ENCODE results near the gene GALT. TPM values are rescaled to one million over a fixed set of nuclear protein-coding genes. Genes with fewer than 3 reads are reported as not detected.

Gene GALT
- total RNA-seq, 1 donor from 2014 or later = 72.0 TPM

DNA sequence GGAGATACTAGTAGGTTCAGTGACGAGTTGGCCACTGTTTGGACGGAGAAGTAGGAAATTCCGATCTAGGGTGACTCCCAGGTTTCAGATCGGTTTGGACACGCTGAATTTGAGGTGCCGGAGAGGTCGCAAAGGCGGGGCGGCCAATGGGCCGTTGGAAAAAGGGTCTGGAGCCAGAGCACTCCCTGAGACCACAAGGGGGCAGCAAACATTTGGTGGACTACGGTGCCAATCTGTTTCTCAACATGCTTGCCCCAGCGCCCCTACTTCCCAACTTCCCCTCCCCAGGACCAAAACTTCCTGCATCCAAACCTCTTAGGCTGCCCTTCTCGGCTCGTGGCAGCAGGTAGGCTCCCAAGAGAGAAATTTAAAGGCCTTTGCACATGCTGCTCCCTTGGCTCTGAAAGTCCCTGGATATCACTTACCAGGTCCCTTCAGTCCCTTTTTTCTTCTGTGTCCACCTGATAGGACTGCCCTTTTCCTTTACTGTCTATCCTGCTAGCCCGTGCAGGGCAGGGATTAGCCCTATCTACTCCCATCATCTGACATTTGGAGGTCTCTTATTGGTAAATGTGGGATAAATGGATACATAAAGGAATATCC lies 33.6 kb upstream of the GALT start:
- H3K27ac Mint-ChIP-seq = peak overlapping the region; percentile 81
- H3K27me3 Mint-ChIP-seq (ENCODE audit: insufficient read depth) = no peaks in the 10 kb centered on the region
- H3K4me1 Mint-ChIP-seq (ENCODE audit: low read depth) = peaks cover 24% of the 10 kb centered on the region
- peaks cover 17% of the 10 kb centered on the region for H3K36me3 Mint-ChIP-seq (ENCODE audit: low read depth)
- peak; percentile 55 for DNase-seq (ENCODE audit: low spot score)
- intact Hi-C loops (cut with micrococcal nuclease) = loop anchor here (1.0 to 5.0 kb wide), 9 partner anchors 7 to 564 kb away; partner anchors contain the start of genes ARID3C, DCTN3, DNAI1 and FAM219A
- no peaks in the 10 kb centered on the region for H3K9me3 Mint-ChIP-seq
- H3K4me3 Mint-ChIP-seq = peak overlapping the region; percentile 95

DNA sequence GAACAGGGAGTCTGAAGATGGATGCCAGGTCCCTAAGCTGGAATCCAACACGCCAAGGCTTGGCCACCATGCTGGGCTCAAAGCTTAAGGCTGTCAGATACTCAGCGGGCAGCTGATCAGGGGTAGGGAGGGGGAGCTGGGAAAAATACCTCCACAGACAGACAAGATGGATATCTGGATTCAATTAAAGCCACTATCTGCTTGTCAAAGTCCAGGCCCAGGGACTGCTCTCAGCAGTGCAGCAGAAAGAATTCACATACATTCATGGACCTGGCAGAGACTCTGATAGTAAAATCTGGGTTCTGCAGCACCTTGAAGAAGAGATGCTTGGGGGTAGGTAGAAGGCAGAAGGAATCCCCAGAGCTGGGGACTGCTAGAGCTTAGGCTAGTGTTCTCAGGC lies 31.3 kb upstream of the GALT start:
- H3K4me3 Mint-ChIP-seq = no peak overlapping the region
- H3K4me1 Mint-ChIP-seq (ENCODE audit: low read depth) = peaks cover 41% of the 10 kb centered on the region
- H3K27me3 Mint-ChIP-seq (ENCODE audit: insufficient read depth) = no peaks in the 10 kb centered on the region
- H3K9me3 Mint-ChIP-seq = no peaks in the 10 kb centered on the region
- intact Hi-C loops (cut with micrococcal nuclease) = no loop called here
- DNase-seq (ENCODE audit: low spot score) = no peak
- peaks cover 24% of the 10 kb centered on the region for H3K36me3 Mint-ChIP-seq (ENCODE audit: low read depth)
- H3K27ac Mint-ChIP-seq = no peak overlapping the region

DNA sequence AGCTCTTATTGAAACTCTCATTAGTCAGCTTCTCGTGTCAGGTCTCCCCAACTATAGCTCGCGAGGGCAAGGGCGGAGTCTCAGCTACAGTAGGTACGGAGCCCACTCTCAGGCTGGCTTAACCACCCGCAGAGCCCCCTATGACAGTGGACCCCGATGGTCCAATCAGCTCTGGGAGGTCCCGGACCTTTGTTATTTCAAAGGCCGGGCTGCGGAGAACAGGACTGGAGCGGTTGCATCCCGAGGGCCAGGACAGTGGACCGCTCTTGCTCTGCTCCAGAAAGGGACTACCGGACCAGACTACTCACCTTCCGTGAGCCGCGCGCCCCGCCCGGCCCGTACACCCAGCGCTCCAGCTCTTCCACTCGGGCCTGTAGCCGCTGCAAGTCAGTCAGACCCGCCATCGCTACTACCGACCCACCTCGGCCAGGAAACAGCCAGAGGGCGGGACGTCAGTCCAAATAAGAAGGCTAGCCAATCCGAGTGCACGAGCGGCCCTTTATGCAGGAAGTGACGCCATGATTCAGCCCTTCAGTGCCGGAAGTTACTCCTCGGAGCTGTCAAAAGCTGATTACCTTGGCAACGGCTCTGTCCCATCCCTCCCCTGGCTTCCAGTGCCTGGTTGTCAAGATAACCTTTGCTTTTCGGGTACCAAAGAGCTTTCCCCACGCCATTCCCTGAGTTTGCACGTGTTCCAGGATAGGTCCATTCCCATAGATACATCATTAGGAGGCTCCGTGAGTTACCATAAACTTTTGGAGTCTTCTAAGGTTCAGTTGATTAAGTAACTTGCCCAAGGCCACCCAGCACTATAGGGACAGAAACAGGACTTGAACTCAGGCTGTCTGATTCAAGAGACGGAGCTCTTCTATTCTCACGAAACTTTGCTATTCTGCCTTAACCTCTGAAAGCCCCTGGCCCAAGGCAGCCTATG lies 26.1 kb upstream of the GALT start, which contains the start of gene DCTN3:
DCTN3 (minus strand) TSS at position 435 of the 934 bp plus-strand sequence; CDS start at position 404, 31 bp downstream.
- Mint-ChIP-seq H3K36me3 (ENCODE audit: low read depth) (peaks cover 17% of the 10 kb centered on the region), H3K4me1 (ENCODE audit: low read depth) (peaks cover 41% of the 10 kb centered on the region), H3K27me3 (ENCODE audit: insufficient read depth) (peaks cover 31% of the 10 kb centered on the region), H3K27ac (peak within 1 kb of the TSS; percentile 80), H3K9me3 (no peaks in the 10 kb centered on the region), H3K4me3 (peak within 1 kb of the TSS; percentile 89)
- DNase-seq (ENCODE audit: low spot score) = peak; percentile 91
- intact Hi-C loops (cut with micrococcal nuclease) = loop anchor here (1.0 to 2.0 kb wide), 5 partner anchors 8 to 1952 kb away; partner anchors contain the start of genes DNAJB5, MELK, RPP25L and SIGMAR1

DNA sequence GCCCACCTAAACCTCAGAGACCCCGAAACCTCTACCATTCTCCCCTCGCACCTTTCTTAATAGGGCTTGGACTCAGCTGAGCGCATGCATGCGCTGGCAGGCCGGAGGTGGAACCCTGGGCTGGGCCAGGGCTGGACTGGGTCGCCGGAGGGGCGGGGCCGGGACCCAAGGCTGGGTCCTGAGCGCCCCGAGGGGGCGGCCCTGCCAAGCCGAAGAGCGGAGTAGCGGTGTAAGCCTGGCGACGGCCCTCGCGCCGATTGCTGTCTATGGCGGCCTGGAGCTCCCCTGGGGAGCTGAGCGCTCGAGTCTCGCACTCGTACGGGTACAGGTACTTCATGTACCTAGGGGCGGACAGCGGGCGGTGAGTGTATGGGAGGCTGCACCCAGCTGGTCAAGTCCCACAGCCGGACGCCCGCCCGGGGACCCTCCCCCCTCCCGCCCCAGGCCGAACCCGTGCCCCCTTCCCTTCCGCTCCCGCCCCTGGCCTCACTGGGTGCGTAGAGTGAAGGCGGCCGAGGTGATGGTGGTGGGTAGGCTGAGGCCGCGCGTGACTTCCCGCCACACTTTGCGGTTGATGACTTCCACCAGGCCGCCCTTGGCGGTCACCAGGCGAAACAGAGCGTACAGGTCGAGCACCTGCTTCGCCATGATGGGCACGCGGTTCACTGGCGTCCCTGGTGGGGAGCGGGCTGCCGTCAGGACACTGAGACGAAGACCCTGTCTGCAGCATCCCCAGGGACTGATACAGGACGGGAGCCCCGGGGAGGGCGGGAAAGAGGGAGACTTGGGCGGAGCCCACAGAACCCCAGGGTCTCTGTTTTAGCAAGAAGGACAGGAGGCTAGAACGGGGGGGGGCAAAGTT lies 22.9 kb upstream of the GALT start:
- H3K27me3 Mint-ChIP-seq (ENCODE audit: insufficient read depth) = peaks cover 60% of the 10 kb centered on the region
- no peak overlapping the region for H3K4me3 Mint-ChIP-seq
- H3K36me3 Mint-ChIP-seq (ENCODE audit: low read depth) = peaks cover 7% of the 10 kb centered on the region
- H3K9me3 Mint-ChIP-seq = no peaks in the 10 kb centered on the region
- DNase-seq (ENCODE audit: low spot score) = no peak
- intact Hi-C loops (cut with micrococcal nuclease) = no loop called here
- no peak overlapping the region for H3K27ac Mint-ChIP-seq
- peaks cover 43% of the 10 kb centered on the region for H3K4me1 Mint-ChIP-seq (ENCODE audit: low read depth)

DNA sequence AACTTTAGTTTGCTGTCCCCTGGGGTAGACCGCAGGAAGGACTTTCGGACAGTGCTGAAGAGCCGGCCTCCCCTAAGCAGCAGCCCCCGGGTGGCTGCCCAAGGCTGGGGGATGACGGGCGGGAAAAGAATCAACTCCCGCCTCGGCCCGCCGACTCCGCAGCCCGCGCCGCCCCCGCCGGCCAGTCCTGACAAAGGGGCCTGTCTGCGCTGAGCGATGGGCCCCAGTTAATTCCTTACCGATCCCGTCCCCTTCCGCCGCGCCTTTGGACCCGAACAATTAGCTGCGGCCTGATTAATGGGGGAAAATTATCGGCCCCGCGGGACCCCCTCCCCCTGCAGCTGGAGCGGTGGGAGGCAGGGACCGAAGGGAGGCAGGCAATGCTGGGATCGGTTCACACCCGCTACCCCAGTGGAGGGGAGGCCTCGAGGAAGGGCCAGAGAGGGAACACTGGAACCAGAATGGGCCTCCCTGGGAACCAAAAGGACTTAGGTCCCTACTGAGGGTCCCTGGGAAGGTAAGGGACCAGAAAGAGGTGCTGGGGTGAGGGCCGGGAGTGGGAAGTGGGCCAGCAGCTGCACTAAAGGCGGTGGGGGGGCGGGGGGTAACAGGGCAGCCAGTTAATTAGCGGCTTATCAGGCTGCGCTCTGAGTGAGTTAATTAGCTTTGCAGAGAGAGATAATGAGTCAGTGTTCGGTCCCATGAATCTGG lies 21.8 kb upstream of the GALT start:
- Mint-ChIP-seq H3K4me1 (ENCODE audit: low read depth) (peaks cover 34% of the 10 kb centered on the region), H3K4me3 (no peak overlapping the region), H3K27me3 (ENCODE audit: insufficient read depth) (peaks cover 67% of the 10 kb centered on the region), H3K27ac (no peak overlapping the region), H3K36me3 (ENCODE audit: low read depth) (peaks cover 4% of the 10 kb centered on the region), H3K9me3 (no peaks in the 10 kb centered on the region)
- DNase-seq (ENCODE audit: low spot score) = no peak
- intact Hi-C loops (cut with micrococcal nuclease) = no loop called here

DNA sequence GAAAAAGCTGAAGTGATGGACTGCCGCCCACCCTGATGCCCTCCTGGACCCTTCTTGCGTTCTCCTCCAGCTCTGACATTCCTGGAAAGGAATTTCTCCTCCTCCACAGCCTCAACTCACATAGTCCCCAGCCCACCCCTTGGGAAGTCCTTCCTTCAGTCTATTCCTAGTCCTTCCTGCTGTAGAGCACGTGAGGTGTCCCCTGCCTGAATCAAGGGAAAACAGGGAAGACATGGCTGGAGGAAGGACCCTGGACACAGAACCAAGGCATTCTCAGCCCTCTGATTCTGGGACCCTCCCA lies 21.3 kb upstream of the GALT start:
- DNase-seq (ENCODE audit: low spot score) = no peak
- H3K4me3 Mint-ChIP-seq = no peak overlapping the region
- intact Hi-C loops (cut with micrococcal nuclease) = no loop called here
- no peaks in the 10 kb centered on the region for H3K9me3 Mint-ChIP-seq
- H3K4me1 Mint-ChIP-seq (ENCODE audit: low read depth) = peaks cover 30% of the 10 kb centered on the region
- no peak overlapping the region for H3K27ac Mint-ChIP-seq
- H3K27me3 Mint-ChIP-seq (ENCODE audit: insufficient read depth) = peaks cover 72% of the 10 kb centered on the region
- peaks cover 4% of the 10 kb centered on the region for H3K36me3 Mint-ChIP-seq (ENCODE audit: low read depth)

DNA sequence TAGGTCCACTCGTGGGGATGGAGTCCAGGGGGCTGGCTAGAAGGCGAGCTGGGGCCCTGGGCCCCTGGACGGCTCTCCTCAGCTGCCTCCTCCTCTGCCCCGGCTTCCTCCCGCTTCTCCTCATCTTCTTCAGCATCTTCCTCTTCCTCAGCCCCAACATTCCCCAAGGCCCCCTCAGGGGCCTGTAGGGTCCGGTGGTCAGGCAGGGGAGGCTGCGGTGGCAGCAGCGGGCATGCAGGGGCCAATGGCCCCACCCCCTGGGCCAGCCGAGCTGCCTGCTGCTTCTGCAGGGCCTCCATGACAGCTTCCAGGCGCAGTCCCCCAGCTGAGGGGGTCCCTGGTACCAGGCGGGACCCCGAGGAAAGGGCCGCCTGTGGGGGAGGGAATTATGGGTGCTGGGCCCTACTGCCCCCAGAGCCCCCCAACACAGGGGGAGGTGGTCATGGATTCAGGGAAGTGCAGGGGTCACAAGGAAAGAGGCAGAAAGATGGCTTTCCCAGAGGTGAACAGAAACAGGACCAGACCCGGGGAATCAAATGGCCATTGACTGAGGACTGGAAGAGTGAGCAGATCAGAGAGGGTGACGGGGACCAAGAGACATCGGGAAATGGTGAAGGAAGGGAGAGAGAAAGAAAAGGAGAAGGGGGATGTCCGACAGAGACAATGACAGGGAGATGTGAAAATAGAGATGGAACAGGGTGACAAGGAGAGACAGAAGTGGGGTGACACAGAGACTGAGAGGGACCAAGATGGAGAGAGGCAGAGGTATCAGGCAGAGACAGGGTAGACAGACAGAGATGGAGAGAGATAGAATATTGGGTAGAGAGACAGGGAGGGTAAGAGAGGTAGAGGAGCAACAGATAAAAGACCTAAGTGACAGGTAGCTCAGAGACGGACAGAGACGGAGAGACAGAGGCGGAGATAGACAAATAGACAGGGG lies 18.5 kb upstream of the GALT start:
- no peak for DNase-seq (ENCODE audit: low spot score)
- intact Hi-C loops (cut with micrococcal nuclease) = no loop called here
- peaks cover 63% of the 10 kb centered on the region for H3K27me3 Mint-ChIP-seq (ENCODE audit: insufficient read depth)
- no peaks in the 10 kb centered on the region for H3K9me3 Mint-ChIP-seq
- H3K4me1 Mint-ChIP-seq (ENCODE audit: low read depth) = peaks cover 18% of the 10 kb centered on the region
- peak overlapping the region; percentile 26 for H3K27ac Mint-ChIP-seq
- peak overlapping the region; percentile 80 for H3K4me3 Mint-ChIP-seq
- H3K36me3 Mint-ChIP-seq (ENCODE audit: low read depth) = peaks cover 13% of the 10 kb centered on the region

DNA sequence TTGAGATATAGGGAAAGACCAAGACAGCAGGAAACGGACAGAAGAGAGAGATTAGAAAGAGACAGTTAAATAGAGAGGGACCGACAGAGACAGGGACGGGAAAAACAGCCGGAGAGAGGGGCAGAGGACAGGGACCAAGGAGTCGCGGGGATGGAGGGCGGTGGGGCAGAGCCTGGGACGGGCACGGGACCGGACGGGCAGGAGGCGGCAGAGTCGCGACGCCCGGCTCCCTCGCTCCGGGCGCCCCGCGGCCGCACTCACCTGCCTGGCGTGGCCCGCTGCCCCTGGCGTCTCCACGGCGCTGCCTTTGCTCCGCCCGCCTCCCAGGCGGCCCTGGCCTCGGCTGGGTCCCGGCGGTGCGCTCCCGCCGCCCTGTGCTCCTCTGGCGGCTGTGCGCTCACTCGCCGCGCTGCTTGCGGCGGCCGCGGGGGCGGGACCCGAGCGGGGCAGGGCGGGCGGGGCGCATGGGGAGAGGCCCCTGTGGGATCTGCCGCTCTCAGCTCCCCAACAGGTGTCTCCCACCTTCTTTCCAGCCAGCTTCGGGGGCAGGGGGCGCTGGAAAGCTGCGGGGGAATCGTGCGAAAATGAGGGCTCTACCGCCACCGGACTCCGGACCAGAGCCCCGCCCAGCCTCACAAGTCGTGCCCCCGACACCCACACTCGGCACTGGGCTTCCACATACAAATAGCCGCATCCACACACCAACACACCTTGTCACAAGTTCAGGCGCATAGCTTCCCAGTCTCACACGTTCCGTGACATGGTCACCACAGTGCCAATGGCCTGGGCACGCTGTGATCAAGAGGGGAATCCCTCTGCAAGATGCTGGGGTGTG lies 17.6 kb upstream of the GALT start, which contains the start of gene ARID3C:
ARID3C (minus strand) TSS at position 411 of the 835 bp plus-strand sequence. CDS start 1,052 bp downstream, outside the sequence.
- H3K36me3 Mint-ChIP-seq (ENCODE audit: low read depth) = peaks cover 15% of the 10 kb centered on the region
- H3K27ac Mint-ChIP-seq = peak within 1 kb of the TSS; percentile 26
- H3K9me3 Mint-ChIP-seq = no peaks in the 10 kb centered on the region
- intact Hi-C loops (cut with micrococcal nuclease) = loop anchor here (1.0 kb wide), 1 partner anchor 17 kb away; the partner anchor contains the start of gene RPP25L
- peaks cover 57% of the 10 kb centered on the region for H3K27me3 Mint-ChIP-seq (ENCODE audit: insufficient read depth)
- peaks cover 17% of the 10 kb centered on the region for H3K4me1 Mint-ChIP-seq (ENCODE audit: low read depth)
- no peak for DNase-seq (ENCODE audit: low spot score)
- peak within 1 kb of the TSS; percentile 80 for H3K4me3 Mint-ChIP-seq

DNA sequence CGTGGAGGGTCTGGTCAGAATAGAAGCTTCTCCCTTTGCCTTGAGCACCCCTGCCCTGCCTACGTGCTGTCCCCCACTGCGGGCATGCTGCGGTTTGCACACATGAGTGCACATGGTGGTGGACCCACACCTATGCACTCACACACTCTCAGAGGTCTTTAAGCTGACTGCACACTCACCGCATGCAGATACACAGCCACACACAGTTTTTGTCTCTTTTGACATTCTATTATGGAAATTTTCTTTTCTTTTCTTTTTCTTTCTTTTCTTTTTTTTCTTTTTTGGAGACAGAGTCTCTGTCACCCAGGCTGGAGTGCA lies 17.0 kb upstream of the GALT start:
- Mint-ChIP-seq H3K27me3 (ENCODE audit: insufficient read depth) (peaks cover 51% of the 10 kb centered on the region), H3K4me3 (peak overlapping the region; percentile 74)

DNA sequence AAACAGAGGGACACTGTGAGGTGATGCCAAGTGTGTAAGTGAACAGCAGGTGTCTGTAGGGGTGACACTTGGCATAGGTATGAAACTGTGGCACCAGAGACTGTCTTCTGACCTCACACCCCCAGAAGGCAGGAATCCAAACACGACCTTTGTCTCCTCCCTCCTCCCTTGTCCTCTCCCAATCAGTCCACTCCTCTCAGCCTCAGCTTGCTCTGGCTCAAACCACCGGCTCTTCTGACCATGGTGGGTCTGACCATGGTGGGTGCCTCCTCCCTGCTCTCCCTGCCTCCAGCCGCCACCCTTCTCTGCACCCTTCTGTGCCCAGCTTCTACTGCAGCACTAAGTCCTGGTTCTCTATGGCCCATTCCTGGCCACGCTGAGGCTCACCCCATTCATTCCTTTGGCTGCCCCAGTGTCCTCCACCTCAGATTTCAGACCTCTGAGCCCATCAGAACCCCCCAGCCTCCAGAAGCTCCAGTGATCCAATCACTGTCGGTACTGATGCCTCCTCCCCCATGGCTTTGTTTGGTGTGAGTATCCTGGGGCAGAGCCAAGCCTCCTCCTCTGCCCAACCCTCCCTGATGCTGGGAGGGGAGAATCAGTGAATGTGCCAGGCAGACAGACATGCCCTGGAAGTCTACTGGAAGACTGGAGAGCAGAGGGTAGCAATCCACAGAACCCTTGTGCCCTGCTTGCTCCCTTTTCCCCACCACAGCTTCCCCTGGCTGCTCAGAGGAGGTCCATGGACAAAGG lies 15.9 kb upstream of the GALT start:
- H3K4me1 Mint-ChIP-seq (ENCODE audit: low read depth) = peaks cover 31% of the 10 kb centered on the region
- intact Hi-C loops (cut with micrococcal nuclease) = loop anchor here (10.0 kb wide), 1 partner anchor 444 kb away; the partner anchor contains the start of genes FANCG and VCP
- H3K9me3 Mint-ChIP-seq = no peaks in the 10 kb centered on the region
- DNase-seq (ENCODE audit: low spot score) = no peak
- peak overlapping the region; percentile 11 for H3K4me3 Mint-ChIP-seq
- no peak overlapping the region for H3K27ac Mint-ChIP-seq
- H3K27me3 Mint-ChIP-seq (ENCODE audit: insufficient read depth) = peaks cover 46% of the 10 kb centered on the region
- H3K36me3 Mint-ChIP-seq (ENCODE audit: low read depth) = peaks cover 29% of the 10 kb centered on the region

More for the DNA sequence above, 17.0 kb upstream of the GALT start:
- Mint-ChIP-seq H3K4me1 (ENCODE audit: low read depth) (peaks cover 22% of the 10 kb centered on the region), H3K36me3 (ENCODE audit: low read depth) (peaks cover 20% of the 10 kb centered on the region), H3K9me3 (no peaks in the 10 kb centered on the region), H3K27ac (no peak overlapping the region)
- intact Hi-C loops (cut with micrococcal nuclease) = loop anchor here (1.0 kb wide), 1 partner anchor 17 kb away; the partner anchor contains the start of gene RPP25L
- DNase-seq (ENCODE audit: low spot score) = no peak
